ELF-1 (cell line): ENCODE data around the gene CFB.
"Not testable (repeated sequence)": the region's sequence is repeated elsewhere in the genome, so short reads cannot be mapped to it uniquely, and the experiment has no call there.

Experiments used
- DNase-seq: peaks from one replicate; pipeline ENCODE4 v3.0.0-alpha.2; 2016; ENCODE audit warnings: low read depth, low spot score

Gene CFB

DNA sequence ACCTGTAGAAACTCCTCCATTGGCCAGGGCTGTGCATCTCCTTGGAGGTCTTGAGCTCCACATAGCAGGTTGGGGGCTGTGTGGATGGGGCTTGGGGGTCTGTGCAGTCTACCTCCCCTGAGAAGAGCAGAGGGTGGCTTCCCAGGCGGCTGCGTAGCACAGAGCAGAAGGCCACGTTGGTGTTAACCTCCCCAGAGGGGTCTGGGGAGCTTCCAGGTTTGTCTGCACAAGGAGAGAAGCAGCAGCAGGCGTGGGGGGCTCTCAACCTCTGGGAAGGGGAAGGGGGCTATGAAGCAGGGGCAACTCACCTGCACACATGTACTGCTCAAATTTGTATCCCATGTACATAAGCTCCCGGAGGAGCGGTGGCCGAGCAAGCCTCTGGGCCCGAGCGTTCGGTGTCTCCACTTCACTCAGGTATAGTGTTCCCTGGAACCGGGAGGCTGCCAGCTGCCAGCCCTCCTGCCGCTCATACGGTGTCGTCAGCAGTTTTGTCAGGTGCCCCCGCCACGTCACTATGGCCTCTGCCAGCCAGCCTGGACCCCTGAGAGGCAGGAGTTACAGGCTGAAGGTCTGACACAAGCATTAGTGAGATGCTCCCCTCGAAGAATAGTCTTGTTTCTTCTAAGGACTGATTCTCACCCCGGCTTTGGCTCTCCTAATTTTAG, 24.8 kb downstream of the CFB start:
- no peak for DNase-seq

DNA sequence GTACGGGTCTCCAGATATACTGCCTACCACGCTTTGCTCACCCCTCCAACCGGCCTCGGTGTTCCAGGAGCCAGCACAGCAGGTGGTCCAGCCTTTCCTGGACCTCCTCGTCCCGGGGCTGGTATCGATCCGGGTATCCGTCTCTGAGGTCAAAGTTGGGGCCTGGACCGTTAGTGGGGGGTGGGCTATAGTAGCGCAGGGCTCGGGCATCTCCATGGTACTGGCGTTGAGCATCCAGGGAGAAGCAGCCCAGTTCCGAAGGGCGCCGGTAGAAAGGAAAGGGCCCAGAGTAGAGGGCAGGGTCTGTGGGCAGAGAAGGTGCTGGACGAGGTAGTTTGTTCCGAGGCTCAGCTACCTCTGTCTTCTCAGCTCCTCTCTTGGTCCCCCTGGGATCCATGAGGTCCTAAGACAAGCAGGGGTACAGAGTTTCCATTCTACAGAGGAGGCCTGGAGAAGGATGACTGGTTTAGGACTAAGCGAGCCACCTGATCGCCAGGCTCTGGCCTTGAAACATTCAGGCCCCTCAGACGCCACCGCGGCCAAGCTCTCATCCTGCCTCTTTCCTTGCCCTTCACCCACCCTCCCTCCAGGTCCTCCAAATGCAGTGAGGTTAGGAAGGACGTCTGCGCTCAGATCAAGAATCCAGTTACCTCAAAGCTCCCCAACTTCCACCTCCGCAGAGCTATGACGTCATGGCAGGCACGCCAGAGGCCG, 25.5 kb downstream of the CFB start:
- DNase-seq = no peak

DNA sequence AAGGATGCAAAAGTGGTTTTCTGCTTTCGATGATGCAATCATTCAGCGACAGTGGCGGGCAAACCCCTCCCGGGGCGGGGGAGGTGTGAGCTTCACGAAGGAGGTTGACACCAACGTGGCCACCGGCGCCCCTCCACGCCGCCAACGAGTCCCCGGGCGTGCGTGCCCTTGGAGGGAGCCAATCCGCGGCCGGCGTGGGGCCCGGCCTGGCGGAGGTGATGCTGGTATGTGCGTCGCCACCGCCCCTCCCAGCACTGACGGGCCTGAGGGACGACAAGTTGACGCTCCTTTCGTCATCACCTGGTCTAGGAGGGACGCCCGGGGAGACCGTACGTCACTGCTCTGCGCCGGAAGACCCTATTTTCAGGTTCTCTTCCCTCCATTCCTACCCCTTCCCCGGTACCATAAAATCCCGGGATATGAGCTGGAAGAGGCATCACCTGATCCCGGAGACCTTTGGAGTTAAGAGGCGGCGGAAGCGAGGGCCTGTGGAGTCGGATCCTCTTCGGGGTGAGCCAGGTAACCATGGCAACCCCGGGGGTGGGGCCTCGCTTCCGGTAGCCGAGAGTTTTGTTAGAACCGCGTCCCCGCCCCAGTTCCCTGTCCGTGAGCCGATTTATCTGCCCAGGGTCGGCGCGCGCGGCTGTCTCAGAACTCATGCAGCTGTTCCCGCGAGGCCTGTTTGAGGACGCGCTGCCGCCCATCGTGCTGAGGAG, 26.3 kb downstream of the CFB start, which contains the start of gene DXO:
DXO (minus strand) TSS at position 146 of the 716 bp plus-strand sequence. CDS start 463 bp downstream, outside the sequence.
- DNase-seq = peak; percentile 99

DNA sequence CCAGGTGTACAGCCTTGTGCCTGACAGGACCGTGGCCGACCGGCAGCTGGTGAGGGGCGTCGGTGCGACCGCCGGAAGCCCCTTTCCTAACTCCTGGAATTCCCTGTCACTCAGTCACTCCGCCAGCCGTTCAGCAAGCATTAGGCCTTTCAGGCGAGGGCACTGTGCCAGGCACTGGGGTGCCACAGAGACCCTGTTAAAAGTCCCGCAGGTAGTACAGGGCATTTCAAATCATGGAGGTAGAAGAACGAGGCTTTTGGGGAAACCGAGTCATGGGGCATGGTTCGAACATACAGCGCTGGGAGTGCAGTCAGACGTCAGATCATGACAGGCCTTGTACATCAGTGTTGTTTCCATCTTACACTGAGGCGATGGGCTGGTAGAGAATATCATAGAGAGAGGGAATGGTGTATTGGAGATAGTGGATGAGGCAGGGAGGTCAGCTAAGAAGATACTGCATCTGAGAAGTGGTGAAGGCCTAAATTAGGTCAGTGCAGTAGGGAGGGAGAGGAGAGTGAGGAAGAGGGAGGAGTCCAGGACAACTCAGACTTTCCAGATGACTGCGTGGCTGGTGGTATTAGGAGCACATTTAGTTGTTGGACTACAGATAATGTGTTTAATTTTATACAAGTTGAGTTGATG, 26.9 kb downstream of the CFB start:
- no peak for DNase-seq

DNA sequence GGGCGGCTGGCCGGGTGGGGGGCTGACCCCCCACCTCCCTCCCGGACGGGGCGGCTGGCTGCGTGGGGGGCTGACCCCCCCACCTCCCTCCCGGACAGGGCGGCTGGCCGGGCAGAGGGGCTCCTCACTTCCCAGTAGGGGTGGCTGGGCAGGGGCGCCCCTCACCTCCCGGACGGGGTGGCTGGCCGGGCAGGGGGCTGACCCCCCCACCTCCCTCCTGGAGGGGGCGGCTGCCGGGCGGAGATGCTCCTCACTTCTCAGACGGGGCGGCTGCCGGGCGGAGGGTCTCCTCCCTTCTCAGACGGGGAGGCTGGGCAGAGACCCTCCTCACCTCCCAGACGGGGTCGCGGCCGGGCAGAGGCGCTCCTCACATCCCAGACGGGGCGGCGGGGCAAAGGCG, 30.2 kb downstream of the CFB start:
- DNase-seq = not testable (repeated sequence)

DNA sequence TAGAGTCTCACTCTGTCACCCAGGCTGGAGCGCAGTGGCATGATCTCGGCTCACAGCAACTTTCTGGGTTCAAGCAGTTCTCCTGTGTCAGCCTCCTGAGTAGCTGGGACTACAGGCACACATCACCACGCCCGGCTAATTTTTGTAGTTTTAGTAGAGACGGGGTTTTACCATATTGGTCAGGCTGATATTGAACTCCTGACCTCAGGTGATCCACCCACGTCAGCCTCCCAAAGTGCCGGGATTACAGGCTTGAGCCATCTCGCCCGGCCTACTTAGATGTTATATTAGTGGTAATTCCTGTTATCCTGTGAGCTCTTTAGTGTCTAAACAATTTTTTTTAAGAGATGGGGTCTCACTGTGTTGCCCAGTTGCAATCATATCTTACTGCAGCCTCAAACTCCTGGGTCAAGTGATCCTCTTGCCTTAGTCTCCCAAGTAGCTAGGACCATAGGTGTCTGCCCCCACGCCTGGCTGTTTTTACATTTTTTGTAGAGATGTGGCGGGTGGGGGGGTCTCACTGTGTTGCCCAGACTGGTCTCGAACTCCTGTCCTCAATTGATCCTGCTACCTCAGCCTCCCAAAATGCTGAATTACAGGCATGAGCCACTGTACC, 32.0 kb downstream of the CFB start:
- DNase-seq = no peak

DNA sequence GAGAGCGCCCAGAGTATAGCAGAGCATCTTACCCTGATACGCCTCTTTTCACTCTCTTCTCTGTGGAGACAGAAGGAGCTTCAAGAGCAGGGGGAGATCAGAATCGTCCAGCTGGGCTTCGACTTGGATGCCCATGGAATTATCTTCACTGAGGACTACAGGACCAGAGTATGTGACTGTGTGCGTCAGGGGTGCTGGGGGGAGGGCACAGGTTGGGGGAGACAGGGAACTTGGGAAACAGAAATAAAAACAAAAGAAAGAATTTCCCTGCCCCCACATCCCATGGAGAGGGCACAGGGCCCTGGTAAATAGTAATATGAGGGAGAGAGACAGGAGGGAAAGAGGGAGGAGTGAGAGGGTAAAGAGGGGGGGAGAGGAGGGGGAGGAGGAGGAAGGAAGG, 32.9 kb downstream of the CFB start:
- DNase-seq = no peak

DNA sequence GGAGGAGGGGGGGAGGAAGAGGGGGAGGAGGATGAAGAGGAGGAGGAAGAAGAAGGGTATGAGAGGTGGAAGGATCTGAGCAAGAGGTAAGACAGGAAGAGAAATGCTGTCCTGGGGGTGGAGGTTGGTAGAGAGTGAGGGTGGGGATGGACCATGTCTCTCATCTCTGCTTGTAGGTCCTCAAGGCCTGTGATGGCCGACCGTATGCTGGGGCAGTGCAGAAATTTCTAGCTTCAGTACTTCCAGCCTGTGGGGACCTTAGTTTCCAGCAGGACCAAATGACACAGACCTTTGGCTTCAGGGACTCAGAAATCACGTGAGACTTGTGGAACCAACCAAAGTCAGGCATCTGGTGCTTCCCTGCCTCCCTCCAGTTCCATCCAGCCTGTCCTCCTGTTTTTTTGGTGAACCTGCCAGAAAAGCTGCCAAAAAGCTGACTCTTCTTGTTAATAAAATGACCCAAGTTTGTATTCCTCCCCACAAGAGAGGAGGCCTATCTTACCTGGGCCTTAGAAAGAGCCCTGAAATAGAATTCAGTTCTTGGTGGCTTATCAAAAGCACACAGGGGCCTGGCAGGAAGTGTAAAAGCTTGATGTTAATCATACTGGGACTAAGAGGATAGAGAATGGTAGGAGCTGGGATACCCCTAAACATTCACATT, 33.5 kb downstream of the CFB start:
- DNase-seq = no peak

DNA sequence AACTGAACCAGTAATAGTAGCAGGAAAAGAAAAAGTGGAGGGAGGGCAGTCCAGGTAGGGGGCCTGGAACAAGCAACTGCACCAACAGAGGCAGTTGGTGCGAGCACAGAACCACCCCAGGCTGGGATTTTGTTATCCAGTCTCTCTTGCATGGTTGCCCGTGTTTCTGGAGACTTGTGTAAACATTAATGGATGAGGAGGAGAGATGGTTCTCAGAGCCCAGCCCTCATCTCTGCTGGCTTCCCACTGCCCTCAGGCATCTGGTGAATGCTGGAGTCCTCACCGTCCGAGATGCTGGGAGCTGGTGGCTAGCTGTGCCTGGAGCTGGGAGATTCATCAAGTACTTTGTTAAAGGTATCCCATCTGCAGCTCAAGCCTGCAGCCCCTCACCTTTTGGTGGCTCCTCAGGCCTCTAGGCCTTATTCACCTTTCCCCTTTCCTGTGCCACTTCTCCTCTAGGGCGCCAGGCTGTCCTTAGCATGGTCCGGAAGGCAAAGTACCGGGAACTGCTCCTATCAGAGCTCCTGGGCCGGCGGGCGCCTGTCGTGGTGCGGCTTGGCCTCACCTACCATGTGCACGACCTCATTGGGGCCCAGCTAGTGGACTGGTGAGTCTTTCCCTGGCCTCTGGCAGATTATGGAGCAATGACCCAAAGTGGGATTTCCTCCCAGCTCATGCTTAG, 34.4 kb downstream of the CFB start:
- not testable (repeated sequence) for DNase-seq

DNA sequence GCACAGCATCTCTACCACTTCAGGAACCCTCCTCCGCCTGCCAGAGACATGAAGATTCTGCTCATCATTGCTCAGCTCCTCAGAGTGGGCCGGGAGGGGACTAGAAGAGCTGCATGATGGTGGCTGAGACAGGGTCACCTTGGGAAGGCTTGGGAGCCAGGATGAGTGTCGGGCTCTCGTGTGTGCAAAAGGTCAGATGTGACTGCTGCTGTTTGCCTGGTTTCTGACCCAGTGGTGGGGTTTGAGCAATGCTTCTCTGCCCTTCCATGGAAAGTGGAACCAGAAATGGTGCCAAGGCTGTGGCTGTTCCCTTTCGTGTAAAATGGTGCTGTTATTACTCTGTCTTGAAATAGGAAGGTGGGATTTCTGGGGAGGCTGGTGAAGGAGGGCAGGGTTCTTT, 35.1 kb downstream of the CFB start:
- not testable (repeated sequence) for DNase-seq

DNA sequence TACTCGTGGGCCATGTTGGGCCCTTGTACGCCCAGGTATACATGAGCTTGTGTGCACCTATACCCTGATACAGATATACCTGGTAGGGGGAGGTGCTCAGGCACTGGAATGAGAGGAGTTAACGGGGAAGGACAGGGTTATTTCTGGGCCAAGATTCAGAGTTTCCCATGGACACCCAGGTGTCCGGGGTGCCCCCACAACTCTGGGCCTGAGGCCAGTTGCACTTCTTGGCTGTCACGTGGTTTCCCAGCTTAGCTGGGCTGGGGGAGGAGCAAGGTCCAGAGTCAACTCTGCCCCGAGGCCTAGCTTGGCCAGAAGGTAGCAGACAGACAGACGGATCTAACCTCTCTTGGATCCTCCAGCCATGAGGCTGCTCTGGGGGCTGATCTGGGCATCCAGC, 35.8 kb downstream of the CFB start, which contains the start of gene C4A:
C4A (plus strand) TSS at position 314 of the 400 bp plus-strand sequence; CDS start at position 365, 51 bp downstream.
- not testable (repeated sequence) for DNase-seq

DNA sequence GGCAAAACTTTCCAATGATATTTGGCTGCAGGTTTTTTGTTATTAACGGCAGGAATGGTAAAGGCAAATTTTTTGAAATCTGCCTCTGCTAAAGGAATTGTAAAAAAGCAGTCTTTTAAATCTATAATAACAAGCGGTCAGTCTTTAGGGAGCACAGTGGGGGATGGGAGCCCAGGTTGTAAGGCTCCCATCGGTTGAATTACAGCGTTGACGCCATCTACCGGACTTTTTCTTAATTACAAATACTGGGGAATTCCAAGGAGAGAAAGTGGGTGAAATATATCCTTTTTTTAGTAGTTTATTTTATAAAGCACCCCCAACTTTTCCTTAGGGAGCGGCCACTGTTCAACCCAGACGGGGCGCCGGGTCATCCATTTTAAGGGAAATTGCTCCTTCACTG, 43.5 kb downstream of the CFB start:
- DNase-seq = not testable (repeated sequence)

DNA sequence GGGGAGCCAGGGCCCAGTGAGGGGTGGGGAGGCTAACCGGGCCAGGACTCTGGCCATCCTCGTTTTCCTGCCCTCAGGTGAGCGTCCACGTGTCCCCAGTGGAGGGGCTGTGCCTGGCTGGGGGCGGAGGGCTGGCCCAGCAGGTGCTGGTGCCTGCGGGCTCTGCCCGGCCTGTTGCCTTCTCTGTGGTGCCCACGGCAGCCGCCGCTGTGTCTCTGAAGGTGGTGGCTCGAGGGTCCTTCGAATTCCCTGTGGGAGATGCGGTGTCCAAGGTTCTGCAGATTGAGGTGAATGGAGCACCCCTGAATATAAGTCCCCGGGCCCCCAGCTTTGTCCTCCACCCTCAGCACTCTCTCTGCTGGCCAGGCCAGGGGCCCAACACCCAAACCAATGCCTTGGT, 48.5 kb downstream of the CFB start:
- DNase-seq = not testable (repeated sequence)

DNA sequence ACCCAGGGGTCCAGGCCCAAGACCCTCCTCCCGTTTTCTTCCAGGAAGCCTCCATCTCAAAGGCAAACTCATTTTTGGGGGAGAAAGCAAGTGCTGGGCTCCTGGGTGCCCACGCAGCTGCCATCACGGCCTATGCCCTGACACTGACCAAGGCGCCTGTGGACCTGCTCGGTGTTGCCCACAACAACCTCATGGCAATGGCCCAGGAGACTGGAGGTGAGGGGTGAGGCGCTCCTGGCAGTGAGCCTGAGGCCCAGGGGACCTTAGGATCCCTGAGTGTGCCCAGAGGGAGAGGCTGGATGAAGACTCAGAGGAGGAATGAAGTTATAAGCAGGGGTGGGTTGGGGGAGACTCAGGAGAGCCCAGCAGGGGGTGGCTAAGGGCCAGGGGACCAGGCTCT, 50.5 kb downstream of the CFB start:
- not testable (repeated sequence) for DNase-seq
